HL-60 (cell line): ENCODE measurements around the gene TSHZ2.

Source experiments
- DNase-seq, 2 experiments: peaks; one replicate each; pipeline ENCODE4 v3.0.0-alpha.2; 2010 to 2020; ENCODE audit warnings: low read depth in 1 of 2, low spot score in 1 of 2
- H3K27ac ChIP-seq: fragments of 250-450 bp; sonication (Bioruptor Pico); replicated peaks from 2 replicates; pipeline ENCODE4 v1.5.1; 2020; ENCODE audit warnings: mild to moderate bottlenecking, moderate library complexity
- H3K27me3 ChIP-seq: fragments of 250-450 bp; sonication (Bioruptor Pico); 2 replicates; pipeline ENCODE4 v1.5.1; 2021; ENCODE audit warnings: mild to moderate bottlenecking, moderate library complexity; ENCODE audit not compliant: insufficient read depth, poor library complexity, severe bottlenecking
- H3K4me3 ChIP-seq: replicated peaks from 2 replicates; pipeline ENCODE4 v1.5.1; 2011; ENCODE audit warnings: mild to moderate bottlenecking, control low read depth, low read length; ENCODE audit not compliant: insufficient read depth
- GABPA ChIP-seq: IDR thresholded peaks from 2 replicates; pipeline ENCODE4 v1.6.1; 2012; ENCODE audit warnings: low read depth
- POLR2AphosphoS5 ChIP-seq: IDR thresholded peaks from 2 replicates; pipeline ENCODE4 v1.6.1; 2012; ENCODE audit warnings: low read depth
- SPI1 ChIP-seq: IDR thresholded peaks from 2 replicates; pipeline ENCODE4 v1.6.1; 2012; ENCODE audit warnings: low read depth, mild to moderate bottlenecking, borderline replicate concordance
- TF ChIP-seq, protein P1 (sequence below): IDR thresholded peaks from one replicate; pipeline ENCODE4 v1.5.1; 2011; ENCODE audit warnings: low read length, control low read depth, inconsistent platforms; ENCODE audit not compliant: insufficient read depth
- TF ChIP-seq, protein P2 (sequence below): IDR thresholded peaks from 2 replicates; pipeline ENCODE4 v1.6.1; 2012; ENCODE audit warnings: low read depth; ENCODE audit not compliant: insufficient replicate concordance

Gene TSHZ2

DNA sequence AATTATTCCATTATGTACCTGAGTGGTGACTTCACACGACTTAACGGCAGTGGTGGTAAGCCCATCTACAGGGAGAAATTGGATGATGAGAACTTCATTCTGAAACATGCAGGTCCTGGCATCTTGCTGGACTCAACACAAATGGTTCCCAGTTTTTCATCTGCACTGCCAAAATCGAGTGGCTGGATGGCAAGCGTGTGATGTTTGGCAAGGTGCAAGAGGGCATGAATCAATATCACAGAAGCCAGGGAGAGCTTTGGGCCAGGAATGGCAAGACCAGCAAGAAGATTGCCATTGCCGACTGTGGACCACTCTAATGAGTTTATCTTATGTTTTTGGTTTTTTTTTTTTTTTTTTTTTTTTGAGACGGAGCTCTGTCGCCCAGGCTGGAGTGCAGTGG is 449.2 kb downstream of the TSHZ2 start:
- no peak for DNase-seq
- Histone ChIP-seq H3K27me3 (no peaks in the 10 kb centered on the region), H3K4me3 (no peak overlapping the region), H3K27ac (no peak overlapping the region)
- TF ChIP-seq POLR2AphosphoS5 (no peak), SPI1 (no peak), GABPA (no peak)
- TF ChIP-seq, protein P1, sequence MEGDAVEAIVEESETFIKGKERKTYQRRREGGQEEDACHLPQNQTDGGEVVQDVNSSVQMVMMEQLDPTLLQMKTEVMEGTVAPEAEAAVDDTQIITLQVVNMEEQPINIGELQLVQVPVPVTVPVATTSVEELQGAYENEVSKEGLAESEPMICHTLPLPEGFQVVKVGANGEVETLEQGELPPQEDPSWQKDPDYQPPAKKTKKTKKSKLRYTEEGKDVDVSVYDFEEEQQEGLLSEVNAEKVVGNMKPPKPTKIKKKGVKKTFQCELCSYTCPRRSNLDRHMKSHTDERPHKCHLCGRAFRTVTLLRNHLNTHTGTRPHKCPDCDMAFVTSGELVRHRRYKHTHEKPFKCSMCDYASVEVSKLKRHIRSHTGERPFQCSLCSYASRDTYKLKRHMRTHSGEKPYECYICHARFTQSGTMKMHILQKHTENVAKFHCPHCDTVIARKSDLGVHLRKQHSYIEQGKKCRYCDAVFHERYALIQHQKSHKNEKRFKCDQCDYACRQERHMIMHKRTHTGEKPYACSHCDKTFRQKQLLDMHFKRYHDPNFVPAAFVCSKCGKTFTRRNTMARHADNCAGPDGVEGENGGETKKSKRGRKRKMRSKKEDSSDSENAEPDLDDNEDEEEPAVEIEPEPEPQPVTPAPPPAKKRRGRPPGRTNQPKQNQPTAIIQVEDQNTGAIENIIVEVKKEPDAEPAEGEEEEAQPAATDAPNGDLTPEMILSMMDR: no peak
- TF ChIP-seq, protein P2, sequence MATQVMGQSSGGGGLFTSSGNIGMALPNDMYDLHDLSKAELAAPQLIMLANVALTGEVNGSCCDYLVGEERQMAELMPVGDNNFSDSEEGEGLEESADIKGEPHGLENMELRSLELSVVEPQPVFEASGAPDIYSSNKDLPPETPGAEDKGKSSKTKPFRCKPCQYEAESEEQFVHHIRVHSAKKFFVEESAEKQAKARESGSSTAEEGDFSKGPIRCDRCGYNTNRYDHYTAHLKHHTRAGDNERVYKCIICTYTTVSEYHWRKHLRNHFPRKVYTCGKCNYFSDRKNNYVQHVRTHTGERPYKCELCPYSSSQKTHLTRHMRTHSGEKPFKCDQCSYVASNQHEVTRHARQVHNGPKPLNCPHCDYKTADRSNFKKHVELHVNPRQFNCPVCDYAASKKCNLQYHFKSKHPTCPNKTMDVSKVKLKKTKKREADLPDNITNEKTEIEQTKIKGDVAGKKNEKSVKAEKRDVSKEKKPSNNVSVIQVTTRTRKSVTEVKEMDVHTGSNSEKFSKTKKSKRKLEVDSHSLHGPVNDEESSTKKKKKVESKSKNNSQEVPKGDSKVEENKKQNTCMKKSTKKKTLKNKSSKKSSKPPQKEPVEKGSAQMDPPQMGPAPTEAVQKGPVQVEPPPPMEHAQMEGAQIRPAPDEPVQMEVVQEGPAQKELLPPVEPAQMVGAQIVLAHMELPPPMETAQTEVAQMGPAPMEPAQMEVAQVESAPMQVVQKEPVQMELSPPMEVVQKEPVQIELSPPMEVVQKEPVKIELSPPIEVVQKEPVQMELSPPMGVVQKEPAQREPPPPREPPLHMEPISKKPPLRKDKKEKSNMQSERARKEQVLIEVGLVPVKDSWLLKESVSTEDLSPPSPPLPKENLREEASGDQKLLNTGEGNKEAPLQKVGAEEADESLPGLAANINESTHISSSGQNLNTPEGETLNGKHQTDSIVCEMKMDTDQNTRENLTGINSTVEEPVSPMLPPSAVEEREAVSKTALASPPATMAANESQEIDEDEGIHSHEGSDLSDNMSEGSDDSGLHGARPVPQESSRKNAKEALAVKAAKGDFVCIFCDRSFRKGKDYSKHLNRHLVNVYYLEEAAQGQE: no peak

DNA sequence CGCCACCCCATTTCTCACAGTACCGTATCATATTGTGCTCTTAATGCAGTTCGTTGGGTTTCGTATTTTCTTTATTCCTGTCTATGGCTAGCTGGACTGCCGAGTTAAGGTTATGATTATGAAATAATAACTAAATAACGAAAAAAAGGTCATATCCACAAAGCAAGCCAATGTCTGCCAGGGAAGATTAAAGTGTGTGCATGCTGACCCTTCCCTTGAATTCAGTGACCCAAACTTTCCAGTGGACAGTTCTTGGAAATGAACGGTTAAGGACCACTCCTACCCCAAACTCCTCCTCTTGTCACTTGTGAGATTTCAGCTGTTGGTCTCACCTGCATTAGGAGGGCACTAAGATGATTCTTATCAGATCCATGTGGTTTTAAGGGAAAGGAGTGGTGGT is 449.9 kb downstream of the TSHZ2 start:
- DNase-seq: no peak
- TF ChIP-seq GABPA: no peak
- TF ChIP-seq SPI1: no peak
- TF ChIP-seq, protein P1: no peak
- no peak for TF ChIP-seq POLR2AphosphoS5
- TF ChIP-seq, protein P2: no peak
- no peak overlapping the region for H3K4me3 ChIP-seq
- H3K27ac ChIP-seq: no peak overlapping the region
- no peaks in the 10 kb centered on the region for H3K27me3 ChIP-seq

DNA sequence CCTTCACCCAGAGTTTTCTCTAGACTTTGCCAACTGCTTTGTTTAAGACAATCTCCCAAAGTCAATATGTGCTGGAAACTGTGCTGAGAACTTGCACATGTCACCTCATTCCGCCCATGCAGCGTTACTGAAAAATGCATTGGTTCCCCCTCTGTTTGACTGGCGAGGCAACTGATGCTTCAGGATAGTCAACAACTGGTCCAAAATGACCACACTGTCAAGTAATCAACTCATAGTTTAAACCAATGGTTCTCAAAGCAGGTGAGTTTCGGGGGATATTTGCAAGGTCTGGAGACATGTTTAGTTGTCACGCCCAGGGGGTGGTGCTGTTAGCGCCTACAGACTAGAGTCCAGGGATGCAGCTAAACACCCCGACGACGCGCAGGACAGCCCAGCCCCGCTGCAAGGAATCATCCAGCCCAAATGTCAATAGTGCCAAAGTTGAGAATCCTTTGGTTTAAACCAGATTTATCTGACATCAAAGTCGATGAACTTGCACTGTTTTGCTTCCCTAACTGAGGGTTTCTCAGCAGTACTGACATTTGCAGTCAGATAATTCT is 451.5 kb downstream of the TSHZ2 start:
- DNase-seq: no peak
- Histone ChIP-seq H3K27ac (no peak overlapping the region), H3K4me3 (no peak overlapping the region), H3K27me3 (no peaks in the 10 kb centered on the region)
- TF ChIP-seq GABPA: no peak
- TF ChIP-seq, protein P2: no peak
- TF ChIP-seq, protein P1: no peak
- no peak for TF ChIP-seq POLR2AphosphoS5
- TF ChIP-seq SPI1: no peak
